NCI-H1436 treated with DMSO at 0.1 percent for 48 hours (cell line): ENCODE measurements around the gene NTSR1.

Source experiments
- DNase-seq: peaks from one replicate; lab custom pipeline; 2025; lab: John Stamatoyannopoulos, UW

Gene NTSR1

DNA sequence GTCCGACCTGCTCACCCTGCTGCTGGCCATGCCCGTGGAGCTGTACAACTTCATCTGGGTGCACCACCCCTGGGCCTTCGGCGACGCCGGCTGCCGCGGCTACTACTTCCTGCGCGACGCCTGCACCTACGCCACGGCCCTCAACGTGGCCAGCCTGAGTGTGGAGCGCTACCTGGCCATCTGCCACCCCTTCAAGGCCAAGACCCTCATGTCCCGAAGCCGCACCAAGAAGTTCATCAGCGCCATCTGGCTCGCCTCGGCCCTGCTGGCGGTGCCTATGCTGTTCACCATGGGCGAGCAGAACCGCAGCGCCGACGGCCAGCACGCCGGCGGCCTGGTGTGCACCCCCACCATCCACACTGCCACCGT, 885 bp downstream of the NTSR1 start:
- no peak for DNase-seq

DNA sequence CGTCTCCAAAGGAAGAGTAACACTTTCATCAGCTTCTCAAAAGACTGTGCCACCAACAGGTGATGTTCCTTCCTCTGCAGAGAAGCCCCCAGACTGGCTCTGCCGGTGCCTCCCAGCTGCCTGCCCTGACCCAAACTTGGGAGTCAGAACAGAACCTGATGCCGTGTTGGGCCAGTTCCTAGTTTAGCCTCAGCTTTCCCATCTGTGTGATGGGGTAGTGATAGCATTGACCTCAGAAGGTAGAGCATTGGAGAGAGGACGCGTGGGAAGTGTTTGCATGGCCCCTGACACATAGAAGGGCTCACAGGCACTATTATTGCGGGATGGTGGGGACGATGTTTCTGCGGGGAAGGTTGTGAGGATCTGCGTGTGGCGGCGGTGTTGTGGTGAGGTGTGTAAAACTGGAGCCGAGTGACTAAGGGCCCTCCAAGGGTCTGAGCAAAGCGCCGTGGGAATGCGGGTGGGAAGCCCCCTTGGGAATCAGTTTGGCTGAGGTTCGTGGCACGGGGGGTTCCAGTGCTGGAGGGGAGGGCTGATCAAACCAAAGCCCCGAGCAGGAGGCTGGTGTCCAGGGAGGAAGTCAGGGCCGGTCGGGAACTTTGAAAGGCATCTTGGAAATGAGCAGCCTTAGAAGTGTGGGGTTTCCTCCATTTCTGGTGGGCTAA, 1.7 kb downstream of the NTSR1 start:
- no peak for DNase-seq

DNA sequence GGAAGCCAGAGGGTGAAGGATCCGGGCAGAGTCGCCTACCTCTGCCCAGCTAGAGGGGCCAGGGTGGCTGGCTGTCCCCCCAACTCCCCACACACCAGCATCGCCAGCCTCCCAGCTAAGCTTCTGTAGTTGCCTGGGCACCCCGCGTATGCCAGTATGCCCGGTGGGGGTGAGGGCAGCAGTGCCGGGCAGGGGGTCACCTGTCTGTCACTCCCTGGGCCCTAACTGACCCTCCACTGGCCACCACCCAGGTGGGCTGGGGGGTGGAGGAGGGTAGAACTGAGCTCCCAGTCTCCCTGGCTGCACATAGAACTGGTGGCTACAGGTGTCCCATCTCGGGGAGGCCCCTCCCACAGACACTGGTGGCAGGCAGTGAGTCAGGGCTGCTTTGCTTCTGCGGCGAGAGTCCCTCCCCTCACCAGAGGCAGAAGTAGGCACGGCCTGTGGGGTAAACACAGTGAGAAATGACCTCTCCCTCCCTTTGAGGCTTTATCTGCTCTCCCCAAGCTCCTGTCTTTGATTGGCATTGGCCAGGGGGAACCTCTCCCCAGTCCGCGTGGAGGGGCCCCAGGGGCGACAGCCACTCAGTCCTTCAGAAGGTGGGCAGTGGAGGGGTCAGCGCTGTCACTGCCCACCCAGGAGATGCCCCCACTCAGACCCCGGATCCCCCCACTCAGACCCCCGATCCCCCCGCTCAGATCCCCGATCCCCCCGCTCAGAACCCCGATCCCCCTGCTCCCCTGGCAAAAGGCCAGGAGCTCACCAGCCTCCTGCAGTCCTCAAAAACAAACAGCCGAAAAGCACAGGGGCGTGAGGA, 2.5 kb downstream of the NTSR1 start:
- DNase-seq: no peak

DNA sequence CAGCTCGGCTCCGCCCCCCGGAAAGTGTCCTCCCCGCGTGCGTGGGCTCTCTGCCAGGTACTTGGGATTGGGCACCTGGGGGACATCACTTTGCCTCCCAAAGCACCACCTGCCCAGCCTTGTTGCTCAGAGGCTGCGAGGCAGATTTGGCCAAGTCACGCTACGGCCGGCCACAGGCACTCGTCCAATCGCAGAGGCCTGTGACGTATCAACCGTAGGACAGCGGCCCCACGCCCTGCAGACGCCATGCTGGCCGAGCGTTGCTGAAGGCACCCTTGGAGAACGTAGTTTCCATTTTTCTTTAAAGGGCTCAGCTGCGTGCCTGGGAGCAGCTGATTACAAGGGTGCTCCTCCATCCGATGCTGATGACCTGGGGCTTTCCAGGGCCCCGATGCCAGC, 3.1 kb downstream of the NTSR1 start:
- DNase-seq: peak; percentile 44

DNA sequence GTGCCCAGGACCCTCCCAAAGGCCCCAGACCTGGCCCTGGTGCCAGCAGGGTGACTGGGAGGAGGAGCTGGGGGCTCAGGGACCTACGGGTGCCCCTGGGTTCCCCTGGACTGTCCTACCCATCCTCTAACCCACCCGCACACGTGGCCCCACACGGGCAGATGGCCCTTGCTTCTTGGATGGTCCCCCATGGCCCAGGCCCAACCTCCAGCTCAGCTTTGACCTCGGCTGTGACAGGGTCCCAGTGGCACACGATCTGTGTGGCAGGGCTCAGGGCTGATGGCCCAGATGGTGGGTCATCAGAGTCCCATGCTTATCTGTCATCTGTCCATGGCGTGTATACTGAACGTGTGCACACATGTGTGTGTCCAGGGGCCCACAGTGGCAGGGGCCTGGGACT, 4.0 kb downstream of the NTSR1 start:
- DNase-seq: no peak

DNA sequence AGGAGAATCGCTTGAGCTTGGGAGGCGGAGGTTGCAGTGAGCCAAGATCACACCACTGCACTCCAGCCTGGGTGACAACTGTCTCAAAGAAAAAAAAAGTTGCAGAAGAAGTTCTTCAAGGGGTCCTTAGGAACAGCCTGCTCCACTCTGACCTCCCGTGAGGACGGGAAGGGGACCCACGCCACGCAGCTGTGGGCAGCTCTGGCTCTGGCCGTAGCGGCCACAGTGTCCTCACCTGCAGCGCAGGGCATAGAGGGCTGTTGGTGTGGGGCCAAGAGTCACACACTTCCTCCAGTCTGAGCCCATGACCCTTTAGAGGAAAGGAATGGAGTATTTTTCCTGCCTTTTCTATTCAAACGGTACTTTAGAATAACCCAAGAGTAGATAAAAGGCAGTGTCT, 5.4 kb downstream of the NTSR1 start:
- DNase-seq: no peak

DNA sequence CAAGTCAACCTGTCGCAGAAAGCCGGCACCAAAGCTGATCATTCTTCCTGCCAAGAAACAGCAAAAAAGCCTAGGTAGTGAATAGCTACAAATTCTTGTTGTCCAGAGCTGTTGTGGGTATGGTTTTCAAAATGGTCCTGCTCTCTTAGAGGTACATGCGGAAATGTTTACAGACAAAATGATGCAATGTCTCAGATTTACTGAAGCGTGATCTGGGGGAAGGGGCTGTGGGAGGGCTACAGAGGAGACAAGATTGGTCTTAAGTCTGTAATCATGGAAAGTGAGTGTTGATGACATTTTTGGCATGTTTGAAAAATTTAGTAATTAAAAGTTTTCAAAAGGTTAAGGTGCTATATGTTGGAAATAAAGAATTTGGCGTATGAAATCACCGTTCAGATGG, 6.2 kb downstream of the NTSR1 start:
- DNase-seq: no peak

DNA sequence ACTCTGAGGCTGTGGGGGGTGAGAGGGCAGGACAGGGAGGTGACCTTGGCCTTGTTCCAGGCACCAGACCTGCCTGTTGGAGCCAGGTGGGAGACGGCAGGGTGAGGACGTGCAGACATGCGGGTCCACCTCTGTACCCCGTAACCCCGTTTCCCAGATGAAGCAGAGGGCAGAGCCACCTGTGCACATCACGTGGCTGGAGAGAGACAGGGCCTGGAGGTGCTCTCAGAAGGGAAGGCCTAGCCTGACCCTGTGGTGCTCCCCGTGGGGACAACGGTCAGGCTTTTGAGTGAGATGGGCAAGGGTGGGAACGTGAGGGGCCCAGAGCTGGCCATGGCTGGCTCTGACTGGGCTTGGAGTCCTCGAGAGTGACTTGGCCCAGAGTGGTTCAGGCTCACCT, 6.6 kb downstream of the NTSR1 start:
- DNase-seq: no peak

DNA sequence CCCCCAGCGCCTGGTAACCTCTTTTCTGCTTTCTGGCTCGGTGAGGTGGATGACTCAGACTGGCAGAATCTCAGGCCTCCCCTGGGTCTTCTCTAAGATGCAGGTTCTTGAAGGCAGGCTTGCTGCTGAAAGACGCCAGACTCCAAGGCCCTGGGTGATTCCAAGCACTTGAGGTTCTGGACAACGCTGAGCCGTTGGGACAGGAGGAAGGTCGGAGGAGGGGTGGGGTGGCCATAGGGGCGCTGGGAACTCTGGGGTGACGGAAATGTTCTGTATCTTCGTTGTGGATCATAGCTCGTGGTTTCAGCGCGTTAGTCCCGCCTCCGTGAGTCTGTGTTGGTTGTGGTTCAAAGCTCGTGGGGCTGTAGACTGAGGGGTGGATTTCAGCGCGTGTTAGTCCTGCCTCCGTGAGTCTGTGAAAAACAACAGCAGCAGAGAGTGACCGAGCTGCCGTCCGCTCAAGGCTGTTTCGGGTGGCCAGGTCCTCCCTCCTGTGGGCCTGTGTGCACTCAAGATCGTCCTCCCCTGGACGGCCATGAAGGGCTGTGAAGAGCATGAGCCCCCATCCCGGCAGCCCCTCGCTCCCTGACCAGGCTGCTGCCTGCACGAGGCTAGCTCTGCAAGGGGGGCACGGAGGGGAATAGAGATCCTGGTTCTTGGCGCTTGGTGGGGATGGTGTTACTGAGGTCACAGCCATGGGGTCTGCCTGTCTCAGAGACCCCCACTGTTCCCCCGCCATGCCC, 7.7 kb downstream of the NTSR1 start:
- DNase-seq: no peak

DNA sequence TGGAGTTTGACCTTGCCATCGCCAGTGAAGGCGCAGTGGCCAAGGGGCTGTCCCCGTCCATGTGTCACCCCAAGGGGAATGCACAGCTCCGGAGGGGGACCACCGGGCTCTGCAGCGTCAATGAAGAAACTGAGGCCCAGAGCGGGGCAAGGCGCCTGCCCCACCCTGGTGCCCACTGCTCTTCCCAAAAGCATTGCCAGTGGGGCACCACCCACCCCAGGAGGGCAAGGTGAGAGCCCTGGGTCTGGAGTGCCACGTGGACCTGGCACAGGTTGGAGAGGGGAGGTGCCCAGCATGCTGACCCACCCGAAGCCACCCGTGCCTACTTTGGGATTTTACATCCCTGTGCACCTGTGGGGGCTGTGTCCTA, 8.3 kb downstream of the NTSR1 start:
- no peak for DNase-seq

DNA sequence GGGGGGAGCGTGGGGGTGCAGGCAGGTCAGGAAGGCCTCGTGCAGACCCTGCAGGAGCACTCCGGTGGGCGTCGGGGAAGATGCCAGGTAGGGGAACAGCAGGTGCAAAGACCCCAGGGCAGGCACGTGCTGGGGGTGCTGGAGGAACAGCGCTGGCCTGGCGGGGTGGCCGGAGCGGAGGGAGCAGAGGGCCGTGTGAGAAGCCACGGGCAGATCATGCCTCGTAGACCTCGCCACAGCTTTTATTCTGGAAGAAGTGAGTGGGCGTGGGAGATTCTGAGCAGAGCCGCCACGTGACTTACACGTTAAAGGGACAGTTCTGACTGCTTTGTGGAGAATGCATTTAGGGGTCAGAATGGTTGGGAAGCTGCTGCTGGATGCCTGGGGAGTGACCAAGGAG, 9.3 kb downstream of the NTSR1 start:
- DNase-seq: no peak

DNA sequence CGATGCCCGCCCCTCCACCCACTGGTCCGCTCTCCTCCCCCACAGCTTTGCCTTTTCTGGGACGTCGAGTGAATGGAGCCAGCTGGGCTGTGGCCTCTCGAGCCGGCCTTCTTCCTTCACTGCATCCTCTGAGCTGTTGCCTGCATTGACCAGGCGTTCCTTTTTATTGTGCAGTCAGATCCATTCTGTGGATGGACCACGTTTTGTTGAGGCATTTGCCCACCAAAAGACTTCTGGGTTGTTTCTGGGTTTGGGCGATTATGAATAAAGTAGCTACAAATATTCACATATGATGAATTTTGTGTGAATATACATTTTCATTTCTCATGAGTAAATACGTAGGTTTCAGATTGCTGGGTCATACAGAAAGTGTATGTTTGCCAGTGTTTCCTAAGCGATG, 9.9 kb downstream of the NTSR1 start:
- no peak for DNase-seq

DNA sequence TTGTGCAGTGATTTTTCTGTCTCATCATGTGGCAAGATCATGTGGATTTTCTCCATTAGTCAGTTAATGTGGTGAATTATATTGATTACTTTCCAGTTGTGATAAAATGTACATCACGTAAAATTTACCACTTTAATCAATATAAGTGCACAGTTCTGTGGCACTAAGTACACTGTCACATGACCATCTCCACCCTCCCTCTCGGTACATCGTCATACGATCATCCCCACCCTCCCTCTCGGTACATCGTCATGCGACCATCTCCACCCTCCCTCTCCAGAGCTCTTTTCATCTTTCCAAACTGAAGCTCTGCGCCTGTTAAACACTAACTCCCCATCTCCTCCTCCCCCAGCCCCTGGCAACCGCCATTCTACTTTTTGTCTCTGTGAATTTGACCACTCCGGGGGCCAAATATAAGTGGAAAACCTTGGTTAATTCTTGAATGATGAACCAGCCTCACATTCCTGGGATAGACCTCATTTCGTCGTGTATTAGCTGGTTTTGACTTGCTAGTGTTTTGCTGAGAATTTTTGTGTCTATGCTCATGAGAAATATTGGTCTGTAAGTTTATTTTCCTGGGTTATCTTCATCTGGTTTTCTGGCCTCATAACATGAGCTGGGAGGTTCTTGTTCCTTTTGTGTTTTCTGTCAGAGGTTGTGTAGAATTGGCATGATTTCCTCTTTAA, 10.8 kb downstream of the NTSR1 start:
- DNase-seq: no peak

DNA sequence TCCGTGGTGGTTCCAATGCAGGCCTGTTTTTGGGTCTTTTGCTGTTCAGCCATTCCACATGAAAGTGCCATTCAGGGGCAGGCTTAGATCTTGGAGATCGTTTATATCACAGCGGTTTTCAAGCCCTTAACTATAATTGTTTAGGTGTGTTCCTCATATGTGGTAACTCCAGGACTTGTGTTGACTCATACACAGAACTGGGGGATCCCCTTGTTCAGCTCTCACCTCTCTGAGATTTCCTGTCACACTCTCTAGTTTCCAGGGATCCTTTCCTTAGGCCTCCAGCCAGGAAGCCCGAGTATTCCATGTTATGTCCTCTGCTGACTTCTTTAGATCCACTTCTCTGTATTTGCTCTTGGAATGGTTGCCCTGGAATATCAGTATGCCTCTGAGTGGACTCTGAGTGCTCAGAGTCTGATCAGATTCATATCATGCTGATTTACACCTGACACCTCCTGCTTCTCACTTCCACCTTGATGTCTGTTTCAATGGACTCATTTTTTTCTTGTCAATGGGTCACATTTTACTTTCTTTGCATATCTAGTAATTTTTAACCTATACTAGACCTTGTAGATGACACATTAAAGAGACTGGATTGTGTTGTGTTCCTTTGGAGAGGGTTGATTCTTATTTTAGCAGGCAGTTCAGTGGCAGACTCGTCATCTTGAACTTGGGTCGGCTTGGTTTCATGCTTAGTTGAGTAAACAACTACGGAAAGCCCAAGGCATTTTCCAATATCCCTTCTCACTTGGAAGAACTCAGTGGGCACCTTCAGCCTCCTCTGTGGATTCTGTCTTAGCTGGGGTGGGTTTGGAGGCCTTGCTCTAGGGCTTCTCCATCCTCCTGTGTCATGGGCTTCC, 13.1 kb downstream of the NTSR1 start:
- no peak for DNase-seq

DNA sequence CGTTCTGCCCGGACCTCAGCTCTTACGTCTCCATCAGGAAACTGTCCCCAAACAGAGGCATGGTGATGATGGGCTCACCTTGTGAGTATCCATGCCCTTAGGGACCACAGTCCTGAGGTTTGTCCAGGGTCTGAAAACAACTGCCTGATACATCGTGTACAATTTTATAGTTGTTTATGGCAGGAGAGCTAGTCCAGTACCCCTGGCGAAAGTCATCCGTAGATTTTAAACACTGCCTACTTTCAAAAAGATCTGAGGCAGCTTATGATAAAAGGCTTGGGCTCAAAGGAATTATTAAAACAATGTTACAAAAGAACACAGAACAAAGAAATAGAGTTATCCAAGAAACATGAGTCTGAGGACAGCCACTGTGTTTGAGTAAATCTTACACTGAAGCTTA, 14.0 kb downstream of the NTSR1 start:
- DNase-seq: no peak

DNA sequence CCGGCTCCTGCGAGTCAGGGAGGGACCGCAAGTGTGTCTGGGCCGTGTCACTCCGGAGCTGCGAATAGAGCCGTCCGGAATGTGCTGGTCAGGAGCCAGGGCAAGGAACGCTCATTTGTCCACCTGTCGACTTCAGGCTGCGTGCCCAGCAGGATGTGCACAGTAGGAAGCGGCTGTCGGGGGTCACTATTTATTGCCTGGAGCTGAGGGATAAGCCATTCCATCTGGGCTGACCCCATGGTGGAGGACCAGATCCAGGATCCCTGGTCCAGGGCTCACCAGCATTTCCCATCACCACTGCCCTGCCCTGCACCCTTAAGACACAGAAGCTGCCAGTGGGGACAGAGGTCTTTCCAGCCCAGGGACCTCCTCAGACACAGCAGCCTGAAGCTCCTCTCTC, 14.7 kb downstream of the NTSR1 start:
- DNase-seq: no peak

DNA sequence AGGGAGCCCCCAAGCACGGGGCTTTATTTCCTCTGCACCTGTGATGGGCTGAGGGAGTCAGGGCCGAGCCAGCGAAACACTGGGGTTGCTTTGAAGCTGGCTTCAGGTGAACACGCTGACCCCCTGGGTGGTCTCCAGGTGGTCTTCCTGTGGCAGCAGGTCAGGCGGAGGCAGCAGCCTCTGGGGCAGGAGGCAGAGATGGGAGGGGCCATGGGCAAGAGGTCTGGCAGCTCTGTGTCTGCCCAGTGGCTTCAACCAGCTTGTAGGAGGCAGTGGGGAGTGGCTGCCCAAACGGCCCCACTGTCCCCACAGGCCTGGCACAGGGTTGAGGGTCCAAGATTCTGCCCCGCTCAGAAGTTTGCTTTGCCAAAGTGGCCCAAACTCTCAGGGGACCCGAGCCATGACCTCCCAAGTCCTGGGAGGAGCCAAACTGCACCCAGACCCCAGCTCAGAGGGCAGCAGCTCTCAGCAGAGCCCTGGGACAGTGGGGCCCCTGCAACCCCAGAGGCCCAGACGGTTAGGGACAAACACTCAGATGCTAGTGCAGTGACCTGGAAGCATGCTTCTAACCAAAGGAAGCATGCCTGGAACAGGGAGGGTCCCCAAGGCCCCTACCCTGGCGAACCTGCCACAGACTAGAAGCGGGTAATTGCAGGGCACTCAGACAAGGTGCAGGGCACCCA, 15.3 kb downstream of the NTSR1 start:
- no peak for DNase-seq

DNA sequence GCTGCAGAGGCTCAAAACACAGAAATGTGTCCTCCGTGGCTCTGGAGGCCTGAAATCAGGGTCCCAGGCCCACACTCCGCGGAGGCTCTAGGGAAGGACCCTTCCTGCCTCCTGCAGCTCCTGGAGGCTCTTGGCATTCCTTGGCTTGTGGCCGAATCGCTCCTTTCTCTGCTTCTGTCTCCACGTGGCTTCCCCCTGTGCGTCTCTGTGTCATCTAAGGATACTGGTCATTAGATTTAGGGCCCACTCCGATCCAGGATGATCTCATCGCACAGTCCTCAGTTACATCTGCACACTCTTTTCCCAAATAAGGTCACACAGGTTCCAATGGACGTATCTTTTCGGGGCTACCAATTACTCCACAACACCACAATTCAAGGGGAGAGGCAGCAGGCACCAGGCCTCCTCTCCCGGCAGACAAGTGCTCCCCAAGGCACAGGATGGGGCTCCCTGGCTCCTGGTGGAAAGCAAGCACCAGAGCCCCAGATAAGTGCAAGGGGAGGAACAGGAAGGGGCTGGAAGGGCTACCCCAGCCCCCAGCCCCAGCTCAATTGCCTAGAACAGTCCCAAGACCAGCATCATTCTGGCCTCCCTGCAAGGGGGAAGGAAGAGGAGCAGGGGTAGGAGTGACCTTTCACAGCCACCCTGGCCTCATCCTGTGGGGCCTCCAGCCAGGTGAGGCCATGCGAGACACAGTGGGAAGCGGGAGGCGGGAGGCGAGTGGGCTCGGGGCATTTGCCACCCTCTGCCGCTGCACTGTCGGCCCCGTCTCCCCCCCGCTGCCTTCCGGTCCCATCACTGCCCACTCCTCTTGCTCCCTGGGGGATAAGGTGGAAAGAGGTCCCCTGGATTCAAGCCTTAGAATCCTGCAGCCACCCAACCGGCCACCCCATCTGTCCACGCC, 16.3 kb downstream of the NTSR1 start:
- DNase-seq: no peak

DNA sequence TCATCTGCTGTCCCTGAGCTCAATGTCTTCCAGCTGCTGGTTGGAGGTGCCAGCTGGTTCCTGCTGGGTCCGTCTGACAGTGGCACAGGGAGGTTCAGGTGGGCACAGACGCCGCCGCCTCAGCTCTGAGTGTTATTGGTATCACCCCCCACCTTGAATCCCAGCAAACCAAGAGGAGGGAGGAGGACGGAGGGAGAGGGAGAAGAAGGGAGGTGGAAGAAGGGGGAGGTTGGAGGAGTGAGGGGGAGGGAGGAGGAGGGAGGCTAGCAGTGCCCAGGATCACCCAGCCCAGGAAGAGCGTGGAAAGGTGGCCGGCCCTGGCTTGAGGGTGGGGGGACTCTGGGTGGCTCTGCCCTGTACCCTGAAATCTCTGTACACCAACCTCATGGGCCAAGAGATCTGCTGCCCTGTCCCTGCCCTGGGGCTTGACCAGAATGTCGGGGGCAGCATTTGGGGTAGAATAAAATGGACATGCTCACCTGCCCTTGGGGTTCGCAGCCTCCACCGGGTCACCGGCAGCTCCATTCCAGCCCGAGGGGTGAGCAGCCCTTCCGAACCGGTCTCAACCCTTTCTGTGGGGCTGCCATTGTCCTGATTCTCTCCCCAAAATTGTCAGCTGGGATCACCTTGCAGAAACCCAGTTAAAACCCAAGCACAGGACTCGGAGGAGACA, 17.1 kb downstream of the NTSR1 start:
- DNase-seq: no peak

DNA sequence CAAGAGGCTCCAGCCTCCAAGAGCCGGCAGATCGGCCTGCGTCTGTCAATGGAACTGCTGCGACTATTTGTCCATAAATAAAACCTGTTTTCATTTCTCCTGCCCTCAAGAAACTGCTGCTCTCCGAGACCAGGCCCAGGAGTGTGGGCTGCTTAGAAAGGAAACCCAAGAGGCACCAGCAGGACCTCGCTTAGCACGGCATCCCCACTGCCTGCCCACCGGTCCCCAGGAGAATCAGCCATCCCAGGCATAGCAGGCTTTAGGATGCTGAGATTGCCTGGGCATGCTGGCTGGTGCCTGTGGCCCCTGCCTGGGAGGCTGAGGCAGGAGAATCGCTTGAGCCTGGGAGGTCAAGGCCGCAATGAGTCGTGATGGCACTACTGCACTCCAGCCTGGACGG, 17.6 kb downstream of the NTSR1 start:
- DNase-seq: no peak
